GM12878 (cell line): ENCODE data around the gene MARCHF9. TPM values are rescaled to one million over a fixed set of nuclear protein-coding genes. Genes with fewer than 3 reads are reported as not detected.

Source experiments
- ATAC-seq: fragments of 200-7000 bp; cut with Tn5 transposase; 3 replicates; pipeline ENCODE4 v1.9.1; 2020; ENCODE audit warnings: mild to moderate bottlenecking, moderate library complexity
- BruUV-seq: library from RNA; stranded (reverse); fragments of 400-500 nt; replicated peaks from 2 replicates; lab custom pipeline; 2021; lab: Mats Ljungman, UMichigan
- CTCF ChIA-PET: fragments of 300-600 bp; sonication (Branson Sonifier 250); formaldehyde crosslinking; extraction: SDS; loops from one replicate; lab custom pipeline; 2021; ENCODE audit warnings: inconsistent platforms; lab: Yijun Ruan, JAX
- POLR2A ChIA-PET: fragments of 350-600 bp; formaldehyde crosslinking; extraction: SDS; loops from one replicate; lab custom pipeline; 2021; ENCODE audit warnings: inconsistent platforms; lab: Charles Lee
- RAD21 ChIA-PET: fragments of 300-600 bp; sonication (Branson Sonifier 250); formaldehyde crosslinking; loops from one replicate; lab custom pipeline; 2023; ENCODE audit warnings: antibody characterized with exemption; ENCODE audit not compliant: unreplicated experiment; lab: Charles Lee
- SMC1A ChIA-PET: fragments of 300-600 bp; sonication (Branson Sonifier 250); formaldehyde crosslinking; loops from one replicate; lab custom pipeline; 2023; ENCODE audit not compliant: unreplicated experiment, uncharacterized antibody; lab: Charles Lee
- DNase-seq: peaks from one replicate; pipeline ENCODE4 v3.0.0-alpha.2; 2011; ENCODE audit warnings: low read depth, low spot score
- FAIRE-seq: peaks from 3 replicates; lab custom pipeline; 2011; peaks lifted over from hg19 to GRCh38; lab: Jason Lieb, UNC
- H2AFZ ChIP-seq: 2 replicates; pipeline ENCODE4 v1.6.0; 2011; ENCODE audit warnings: low read depth, low read length, control low read depth; ENCODE audit not compliant: control insufficient read depth
- H3K27ac ChIP-seq: 2 replicates; pipeline ENCODE4 v1.5.1; 2011; ENCODE audit warnings: control low read depth; ENCODE audit not compliant: control insufficient read depth, insufficient read depth
- H3K27me3 ChIP-seq, 2 experiments: replicated peaks in 1 of 2; 2 replicates each; pipeline versions ENCODE4 v1.6.0 to v1.6.1; 2011; ENCODE audit warnings: low read length in 1 of 2; ENCODE audit not compliant: control insufficient read depth in 2 of 2, insufficient read depth in 2 of 2
- H3K36me3 ChIP-seq, 2 experiments: 2 replicates each; pipeline ENCODE4 v1.5.1; 2011; ENCODE audit warnings: low read length in 1 of 2; ENCODE audit not compliant: control insufficient read depth in 2 of 2, insufficient read depth in 2 of 2
- H3K4me1 ChIP-seq: 2 replicates; pipeline ENCODE4 v1.6.1; 2011; ENCODE audit warnings: mild to moderate bottlenecking, low read length, moderate library complexity, mixed read lengths; ENCODE audit not compliant: control insufficient read depth, insufficient read depth
- H3K4me2 ChIP-seq: 2 replicates; pipeline ENCODE4 v1.6.0; 2011; ENCODE audit warnings: control low read depth; ENCODE audit not compliant: control insufficient read depth, insufficient read depth
- H3K4me3 ChIP-seq: fragments of 200-600 bp; sonication (generic); 2 replicates; pipeline ENCODE4 v1.5.1; 2016
- H3K79me2 ChIP-seq: 2 replicates; pipeline ENCODE4 v1.6.0; 2011; ENCODE audit warnings: low read length; ENCODE audit not compliant: control insufficient read depth, insufficient read depth
- H3K9ac ChIP-seq: 2 replicates; pipeline ENCODE4 v1.8.0; 2011; ENCODE audit warnings: low read length, control low read depth, mixed read lengths; ENCODE audit not compliant: control insufficient read depth, insufficient read depth
- H3K9me3 ChIP-seq: replicated peaks from 3 replicates; pipeline ENCODE4 v1.5.1; 2011; ENCODE audit warnings: mild to moderate bottlenecking, low read length; ENCODE audit not compliant: control insufficient read depth, insufficient read depth
- H4K20me1 ChIP-seq: 2 replicates; pipeline ENCODE4 v1.6.0; 2011; ENCODE audit not compliant: control insufficient read depth, insufficient read depth
- EGR1 ChIP-seq, 2 experiments: IDR thresholded peaks; 1 replicate in 1 of 2; 2 replicates in 1 of 2; pipeline ENCODE4 v1.6.1; 2011 to 2012; ENCODE audit warnings: low read depth in 2 of 2, low read length in 2 of 2, borderline replicate concordance in 1 of 2, mild to moderate bottlenecking in 1 of 2, moderate library complexity in 1 of 2
- ESRRA ChIP-seq: IDR thresholded peaks from 2 replicates; pipeline ENCODE4 v1.6.1; 2012; ENCODE audit warnings: mild to moderate bottlenecking, low read length, improper control_type of control experiment
- IRF4 ChIP-seq: IDR thresholded peaks from 2 replicates; pipeline ENCODE4 v1.6.1; 2011; ENCODE audit warnings: low read depth, low read length
- JUNB ChIP-seq: IDR thresholded peaks from 2 replicates; pipeline ENCODE4 v1.6.1; 2016; ENCODE audit warnings: antibody characterized with exemption, mild to moderate bottlenecking
- NFXL1 ChIP-seq: fragments of 450-650 bp; IDR thresholded peaks from 2 replicates; pipeline ENCODE4 v1.6.1; 2017; ENCODE audit warnings: antibody characterized with exemption, mild to moderate bottlenecking, borderline replicate concordance
- SUPT20H ChIP-seq: IDR thresholded peaks from 2 replicates; pipeline ENCODE4 v1.6.1; 2011; ENCODE audit warnings: low read depth, mild to moderate bottlenecking, low read length, moderate library complexity, borderline replicate concordance; ENCODE audit not compliant: control insufficient read depth
- TAF1 ChIP-seq: IDR thresholded peaks from 2 replicates; pipeline ENCODE4 v1.6.1; 2011; ENCODE audit warnings: mild to moderate bottlenecking, low read depth, low read length, borderline replicate concordance
- ZNF207 ChIP-seq: fragments of 450-650 bp; IDR thresholded peaks from 2 replicates; pipeline ENCODE4 v1.6.1; 2014; ENCODE audit warnings: antibody characterized with exemption, mild to moderate bottlenecking, borderline replicate concordance
- WGBS: methylation state at CpG from one replicate; pipeline ENCODE4 v1.1.6; 2016; ENCODE audit warnings: low lambda C conversion rate; ENCODE audit not compliant: insufficient replicate concordance, insufficient coverage; ENCODE audit errors: missing lambda C conversion rate; 5-methylcytosine and 5-hydroxymethylcytosine counted together
- in situ Hi-C: fragments of 300-500 bp; cut with MboI; formaldehyde crosslinking; loops from 9 replicates; pipeline ENCODE4 v1.14.3; 2018; ENCODE audit warnings: mixed read lengths
- intact Hi-C: fragments of 100-400 bp; cut with micrococcal nuclease; formaldehyde crosslinking; loops from one replicate; pipeline ENCODE4 v1.14.2; 2022; ENCODE audit not compliant: unreplicated experiment
- polyA plus RNA-seq, 11 experiments: library from polyadenylated mRNA; depleted of rRNA in 4 of 11; unstranded in 6 of 11; stranded (reverse) in 5 of 11; fragments of >200 nt; fragmentation: Nextera tagmentation in 4 of 11; fragmentation: Illumina TruSeq in 1 of 11; extraction: Ambion mirVana in 4 of 11; extraction: Trizol in 1 of 11; gene quantifications; 1 replicate in 1 of 11; 2 replicates in 10 of 11; pipeline versions ENCODE4 v1.2.1 to v1.2.3, GENCODE V29; 2011 to 2016; ENCODE audit warnings: inconsistent platforms in 2 of 11, missing spikeins in 2 of 11, low read depth in 1 of 11
- total RNA-seq, 4 experiments: library from RNA; depleted of rRNA in 3 of 4; stranded (reverse); fragments of >200 nt in 3 of 4; fragmentation: Illumina TruSeq in 1 of 4; extraction: Trizol in 1 of 4; gene quantifications; 2 replicates each; pipeline versions ENCODE4 v1.2.1 to v1.2.3, GENCODE V29; 2013 to 2021
- TF ChIP-seq, protein P1 (sequence below): fragments of 150-350 bp; IDR thresholded peaks from 2 replicates; pipeline ENCODE4 v1.6.1; 2016; ENCODE audit warnings: low read depth, low read length
- TF ChIP-seq, protein P2 (sequence below): fragments of 450-650 bp; formaldehyde crosslinking; IDR thresholded peaks from 2 replicates; pipeline ENCODE4 v1.4.0; 2022; ENCODE audit warnings: mild to moderate bottlenecking, moderate library complexity

Gene MARCHF9
- total and polyA plus RNA-seq, 10 of the 15 experiments (the other 5 are each of a cell fraction or from before 2014, with no cell fraction given): 2.4 to 29.3 (median 13.0) TPM

DNA sequence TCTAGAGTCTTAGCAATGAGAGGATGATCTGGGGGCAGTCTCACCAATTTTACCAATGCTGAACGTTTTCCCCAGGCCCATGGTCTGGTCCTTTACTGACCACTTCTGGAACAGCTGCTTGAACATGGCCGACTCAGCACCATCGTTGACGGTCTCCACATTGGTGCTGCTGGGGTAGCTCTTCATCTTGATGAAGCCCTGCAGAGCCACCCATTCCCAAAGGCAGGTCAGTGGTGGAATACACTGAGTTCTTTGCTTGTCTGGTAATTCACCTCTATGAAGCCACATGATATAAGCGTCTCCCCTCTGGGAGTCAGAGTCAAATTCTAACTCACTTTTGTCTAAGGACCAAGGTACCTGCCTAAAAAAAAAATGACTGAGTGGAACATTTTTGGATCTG, 53.4 kb downstream of the MARCHF9 start:
- no peak for ATAC-seq

More for the DNA sequence above, 53.4 kb downstream of the MARCHF9 start:
- no peak for TF ChIP-seq JUNB
- TF ChIP-seq TAF1: no peak
- TF ChIP-seq ZNF207: no peak
- no peak for TF ChIP-seq ESRRA
- TF ChIP-seq EGR1 (IDR thresholded peaks at IDR 0.05; ENCODE audit: borderline replicate concordance in 1 of 2, low read depth in 2 of 2, low read length in 2 of 2): no peak
- TF ChIP-seq, protein P1, sequence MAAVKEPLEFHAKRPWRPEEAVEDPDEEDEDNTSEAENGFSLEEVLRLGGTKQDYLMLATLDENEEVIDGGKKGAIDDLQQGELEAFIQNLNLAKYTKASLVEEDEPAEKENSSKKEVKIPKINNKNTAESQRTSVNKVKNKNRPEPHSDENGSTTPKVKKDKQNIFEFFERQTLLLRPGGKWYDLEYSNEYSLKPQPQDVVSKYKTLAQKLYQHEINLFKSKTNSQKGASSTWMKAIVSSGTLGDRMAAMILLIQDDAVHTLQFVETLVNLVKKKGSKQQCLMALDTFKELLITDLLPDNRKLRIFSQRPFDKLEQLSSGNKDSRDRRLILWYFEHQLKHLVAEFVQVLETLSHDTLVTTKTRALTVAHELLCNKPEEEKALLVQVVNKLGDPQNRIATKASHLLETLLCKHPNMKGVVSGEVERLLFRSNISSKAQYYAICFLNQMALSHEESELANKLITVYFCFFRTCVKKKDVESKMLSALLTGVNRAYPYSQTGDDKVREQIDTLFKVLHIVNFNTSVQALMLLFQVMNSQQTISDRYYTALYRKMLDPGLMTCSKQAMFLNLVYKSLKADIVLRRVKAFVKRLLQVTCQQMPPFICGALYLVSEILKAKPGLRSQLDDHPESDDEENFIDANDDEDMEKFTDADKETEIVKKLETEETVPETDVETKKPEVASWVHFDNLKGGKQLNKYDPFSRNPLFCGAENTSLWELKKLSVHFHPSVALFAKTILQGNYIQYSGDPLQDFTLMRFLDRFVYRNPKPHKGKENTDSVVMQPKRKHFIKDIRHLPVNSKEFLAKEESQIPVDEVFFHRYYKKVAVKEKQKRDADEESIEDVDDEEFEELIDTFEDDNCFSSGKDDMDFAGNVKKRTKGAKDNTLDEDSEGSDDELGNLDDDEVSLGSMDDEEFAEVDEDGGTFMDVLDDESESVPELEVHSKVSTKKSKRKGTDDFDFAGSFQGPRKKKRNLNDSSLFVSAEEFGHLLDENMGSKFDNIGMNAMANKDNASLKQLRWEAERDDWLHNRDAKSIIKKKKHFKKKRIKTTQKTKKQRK: no peak
- TF ChIP-seq, protein P2, sequence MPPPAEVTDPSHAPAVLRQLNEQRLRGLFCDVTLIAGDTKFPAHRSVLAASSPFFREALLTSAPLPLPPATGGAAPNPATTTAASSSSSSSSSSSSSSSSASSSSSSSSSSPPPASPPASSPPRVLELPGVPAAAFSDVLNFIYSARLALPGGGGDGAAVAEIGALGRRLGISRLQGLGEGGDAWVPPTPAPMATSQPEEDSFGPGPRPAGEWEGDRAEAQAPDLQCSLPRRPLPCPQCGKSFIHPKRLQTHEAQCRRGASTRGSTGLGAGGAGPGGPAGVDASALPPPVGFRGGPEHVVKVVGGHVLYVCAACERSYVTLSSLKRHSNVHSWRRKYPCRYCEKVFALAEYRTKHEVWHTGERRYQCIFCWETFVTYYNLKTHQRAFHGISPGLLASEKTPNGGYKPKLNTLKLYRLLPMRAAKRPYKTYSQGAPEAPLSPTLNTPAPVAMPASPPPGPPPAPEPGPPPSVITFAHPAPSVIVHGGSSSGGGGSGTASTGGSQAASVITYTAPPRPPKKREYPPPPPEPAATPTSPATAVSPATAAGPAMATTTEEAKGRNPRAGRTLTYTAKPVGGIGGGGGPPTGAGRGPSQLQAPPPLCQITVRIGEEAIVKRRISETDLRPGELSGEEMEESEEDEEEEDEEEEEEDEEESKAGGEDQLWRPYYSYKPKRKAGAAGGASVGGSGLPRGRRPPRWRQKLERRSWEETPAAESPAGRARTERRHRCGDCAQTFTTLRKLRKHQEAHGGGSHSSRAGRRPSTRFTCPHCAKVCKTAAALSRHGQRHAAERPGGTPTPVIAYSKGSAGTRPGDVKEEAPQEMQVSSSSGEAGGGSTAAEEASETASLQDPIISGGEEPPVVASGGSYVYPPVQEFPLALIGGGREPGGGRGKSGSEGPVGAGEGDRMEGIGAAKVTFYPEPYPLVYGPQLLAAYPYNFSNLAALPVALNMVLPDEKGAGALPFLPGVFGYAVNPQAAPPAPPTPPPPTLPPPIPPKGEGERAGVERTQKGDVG (CRISPR knock-in tag): no peak
- no peak for TF ChIP-seq NFXL1
- no peak for TF ChIP-seq IRF4
- no peak for TF ChIP-seq SUPT20H
- in situ Hi-C loops (no loop called here), intact Hi-C loops (no loop called here)
- H3K9me3 ChIP-seq: no peaks in the 10 kb centered on the region
- POLR2A ChIA-PET: no interaction called here
- no peak overlapping the region for H3K27ac ChIP-seq
- H2AFZ ChIP-seq: no peak overlapping the region
- SMC1A ChIA-PET: no interaction called here
- H3K79me2 ChIP-seq: no peaks in the 10 kb centered on the region
- DNase-seq: no peak
- no peak overlapping the region for H3K9ac ChIP-seq
- H3K4me3 ChIP-seq: no peak overlapping the region
- CTCF ChIA-PET: interaction anchor here (0.9 to 2.3 kb wide), 2 partner anchors 10 to 52 kb away, joined by 4 to 7 read pairs; no protein-coding TSS in a partner anchor
- no peaks in the 10 kb centered on the region for H3K4me1 ChIP-seq
- FAIRE-seq: no peak
- RAD21 ChIA-PET: no interaction called here
- WGBS: 75% methylated on average over 5 of the region's 5 CpGs
- H3K36me3 ChIP-seq: no peaks in the 10 kb centered on the region; a peak in 1 of 4 replicates
- no peaks in the 10 kb centered on the region for H3K27me3 ChIP-seq
- BruUV-seq: no TSS peak
- H4K20me1 ChIP-seq: no peaks in the 10 kb centered on the region
- H3K4me2 ChIP-seq: no peak overlapping the region
